GM12891 (cell line): Measurements from ENCODE around the gene PLXNC1.

Experiments
- POLR2A ChIP-seq: IDR thresholded peaks from 2 replicates; pipeline ENCODE4 v1.6.1; 2011; ENCODE audit warnings: low read depth, low read length, control low read depth
- POLR2AphosphoS5 ChIP-seq: IDR thresholded peaks from 2 replicates; pipeline ENCODE4 v1.6.1; 2011; ENCODE audit warnings: low read depth, low read length, control low read depth
- TAF1 ChIP-seq: IDR thresholded peaks from 2 replicates; pipeline ENCODE4 v1.6.1; 2011; ENCODE audit warnings: low read depth, low read length, control low read depth

- TF ChIP-seq POLR2A (no peak), TAF1 (no peak), POLR2AphosphoS5 (no peak)
Measured at GRCh38 chr12:94203181-94203546, 54.8 kb downstream of the PLXNC1 start.
